Hepatocyte (in vitro differentiated cells): ENCODE data around the gene HK2. TPM values are rescaled to one million over a fixed set of nuclear protein-coding genes. Genes with fewer than 3 reads are reported as not detected.

ENCODE experiments used
- DNase-seq: peaks from one replicate; pipeline ENCODE4 v3.0.0-alpha.2; 2016; ENCODE audit warnings: low spot score
- H2AFZ ChIP-seq: fragments of 200-600 bp; sonication (generic); 2 replicates; pipeline ENCODE4 v1.6.0; 2016; ENCODE audit warnings: antibody characterized with exemption, mild to moderate bottlenecking
- H3K27ac ChIP-seq: fragments of 200-600 bp; sonication (generic); 2 replicates; pipeline ENCODE4 v1.5.1; 2016; ENCODE audit warnings: mild to moderate bottlenecking
- H3K27me3 ChIP-seq: fragments of 200-600 bp; sonication (generic); 2 replicates; pipeline ENCODE4 v1.6.1; 2016
- H3K36me3 ChIP-seq: fragments of 200-600 bp; sonication (generic); replicated peaks from 2 replicates; pipeline ENCODE4 v1.5.1; 2016; ENCODE audit warnings: low read depth; ENCODE audit not compliant: insufficient read depth
- H3K4me1 ChIP-seq: fragments of 200-600 bp; sonication (generic); 2 replicates; pipeline ENCODE4 v1.5.1; 2016; ENCODE audit warnings: mild to moderate bottlenecking, moderate library complexity; ENCODE audit not compliant: insufficient read depth
- H3K4me2 ChIP-seq: fragments of 200-600 bp; sonication (generic); 2 replicates; pipeline ENCODE4 v1.6.0; 2016
- H3K4me3 ChIP-seq: fragments of 200-600 bp; sonication (generic); 2 replicates; pipeline ENCODE4 v1.5.1; 2016; ENCODE audit warnings: mild to moderate bottlenecking
- H3K79me2 ChIP-seq: fragments of 200-600 bp; sonication (generic); 2 replicates; pipeline ENCODE4 v1.6.0; 2017; ENCODE audit warnings: mild to moderate bottlenecking
- H3K9me2 ChIP-seq: fragments of 200-600 bp; sonication (generic); replicated peaks from 2 replicates; pipeline ENCODE4 v1.6.0; 2017; ENCODE audit warnings: mild to moderate bottlenecking; ENCODE audit not compliant: insufficient read depth
- H3K9me3 ChIP-seq: fragments of 200-600 bp; sonication (generic); 2 replicates; pipeline ENCODE4 v1.5.1; 2016; ENCODE audit warnings: low read depth, mild to moderate bottlenecking
- H4K20me1 ChIP-seq: fragments of 200-600 bp; sonication (generic); 2 replicates; pipeline ENCODE4 v1.6.0; 2016; ENCODE audit warnings: mild to moderate bottlenecking; ENCODE audit not compliant: insufficient read depth, poor library complexity, severe bottlenecking
- EZH2 ChIP-seq: fragments of 200-600 bp; sonication (generic); IDR thresholded peaks from 2 replicates; pipeline ENCODE4 v1.6.1; 2016; ENCODE audit warnings: antibody characterized with exemption, mild to moderate bottlenecking, borderline replicate concordance
- EZH2phosphoT487 ChIP-seq: fragments of 200-600 bp; sonication (generic); IDR thresholded peaks from one replicate; pipeline ENCODE4 v1.6.1; 2018; ENCODE audit warnings: antibody characterized with exemption, mild to moderate bottlenecking, low read depth, moderate library complexity; ENCODE audit not compliant: unreplicated experiment, severe bottlenecking
- WGBS: methylation state at CpG from one replicate; pipeline ENCODE4 v1.1.6; 2016; ENCODE audit warnings: low lambda C conversion rate; ENCODE audit errors: missing lambda C conversion rate; 5-methylcytosine and 5-hydroxymethylcytosine counted together
- polyA plus RNA-seq: library from polyadenylated mRNA; unstranded; fragments of >200 nt; fragmentation: Nextera tagmentation; extraction: Ambion mirVana; gene quantifications from 2 replicates; pipeline ENCODE4 v1.2.1, GENCODE V29; 2016
- total RNA-seq: library from RNA; depleted of rRNA; stranded (reverse); fragments of >200 nt; gene quantifications from 2 replicates; pipeline ENCODE4 v1.2.3, GENCODE V29; 2014
- TF ChIP-seq, protein P1 (sequence below): fragments of 200-600 bp; sonication (generic); IDR thresholded peaks from 2 replicates; pipeline ENCODE4 v1.5.1; 2016; ENCODE audit warnings: antibody characterized with exemption, mild to moderate bottlenecking; ENCODE audit not compliant: poor library complexity

Gene HK2
- total and polyA plus RNA-seq, 2 experiments from 2014 or later: 25.4 to 25.6 TPM

DNA sequence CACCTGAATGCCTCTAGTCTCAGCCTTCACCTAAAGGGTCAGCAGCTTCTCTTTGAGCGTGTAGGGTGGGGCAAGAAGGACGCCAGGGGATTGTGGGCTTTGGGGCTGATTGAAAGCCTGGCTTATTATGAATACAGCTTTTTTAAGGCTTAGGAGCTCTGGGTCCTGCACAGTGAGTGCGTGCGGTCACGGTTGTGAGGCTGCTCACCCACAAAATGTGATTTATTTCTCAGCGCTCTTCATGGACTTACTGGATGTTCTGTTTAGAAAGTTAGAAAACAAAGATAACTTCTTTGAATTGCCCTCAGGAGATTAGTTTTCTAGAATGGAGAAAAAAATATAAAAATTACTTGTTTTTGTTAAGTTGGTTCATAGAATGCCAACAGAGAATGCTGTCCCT lies 37.5 kb downstream of the HK2 start:
- Histone ChIP-seq H3K4me2 (no peak overlapping the region), H3K79me2 (peaks cover 8% of the 10 kb centered on the region), H3K4me1 (peaks cover 16% of the 10 kb centered on the region), H3K9me2 (no peaks in the 10 kb centered on the region), H2AFZ (no peak overlapping the region), H3K27me3 (no peaks in the 10 kb centered on the region), H3K9me3 (no peaks in the 10 kb centered on the region), H4K20me1 (no peaks in the 10 kb centered on the region), H3K4me3 (no peak overlapping the region), H3K36me3 (no peaks in the 10 kb centered on the region), H3K27ac (no peak overlapping the region)
- DNase-seq: no peak
- TF ChIP-seq EZH2 (no peak), EZH2phosphoT487 (no peak)
- TF ChIP-seq, protein P1, sequence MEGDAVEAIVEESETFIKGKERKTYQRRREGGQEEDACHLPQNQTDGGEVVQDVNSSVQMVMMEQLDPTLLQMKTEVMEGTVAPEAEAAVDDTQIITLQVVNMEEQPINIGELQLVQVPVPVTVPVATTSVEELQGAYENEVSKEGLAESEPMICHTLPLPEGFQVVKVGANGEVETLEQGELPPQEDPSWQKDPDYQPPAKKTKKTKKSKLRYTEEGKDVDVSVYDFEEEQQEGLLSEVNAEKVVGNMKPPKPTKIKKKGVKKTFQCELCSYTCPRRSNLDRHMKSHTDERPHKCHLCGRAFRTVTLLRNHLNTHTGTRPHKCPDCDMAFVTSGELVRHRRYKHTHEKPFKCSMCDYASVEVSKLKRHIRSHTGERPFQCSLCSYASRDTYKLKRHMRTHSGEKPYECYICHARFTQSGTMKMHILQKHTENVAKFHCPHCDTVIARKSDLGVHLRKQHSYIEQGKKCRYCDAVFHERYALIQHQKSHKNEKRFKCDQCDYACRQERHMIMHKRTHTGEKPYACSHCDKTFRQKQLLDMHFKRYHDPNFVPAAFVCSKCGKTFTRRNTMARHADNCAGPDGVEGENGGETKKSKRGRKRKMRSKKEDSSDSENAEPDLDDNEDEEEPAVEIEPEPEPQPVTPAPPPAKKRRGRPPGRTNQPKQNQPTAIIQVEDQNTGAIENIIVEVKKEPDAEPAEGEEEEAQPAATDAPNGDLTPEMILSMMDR: no peak
- WGBS: 91% methylated on average over 6 of the region's 6 CpGs

DNA sequence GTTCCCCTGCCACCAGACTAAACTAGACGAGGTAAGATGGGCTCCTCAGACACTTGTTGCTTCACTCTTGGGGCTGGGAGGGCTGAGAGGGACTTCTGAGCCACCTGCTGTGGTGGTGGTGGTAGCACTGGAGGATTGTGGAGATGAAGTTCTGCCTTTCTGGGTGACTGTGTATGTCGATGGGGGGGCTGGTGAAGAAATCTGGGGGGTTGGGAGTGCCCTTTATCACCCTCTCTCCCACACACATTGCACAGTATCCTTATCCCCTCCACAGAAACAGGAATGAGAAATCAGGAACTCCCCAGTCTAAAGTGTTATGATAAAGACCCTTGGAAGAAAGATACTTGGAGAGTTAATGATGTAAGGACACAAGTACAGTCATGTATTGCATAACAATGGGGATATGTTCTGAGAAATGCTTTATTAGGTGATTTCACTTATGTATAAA lies 38.5 kb downstream of the HK2 start:
- Histone ChIP-seq H3K36me3 (no peaks in the 10 kb centered on the region), H3K4me1 (peaks cover 16% of the 10 kb centered on the region), H4K20me1 (no peaks in the 10 kb centered on the region), H3K9me2 (no peaks in the 10 kb centered on the region), H3K4me2 (no peak overlapping the region), H3K27me3 (no peaks in the 10 kb centered on the region), H3K4me3 (no peak overlapping the region), H3K27ac (no peak overlapping the region), H3K79me2 (peaks cover 8% of the 10 kb centered on the region), H3K9me3 (no peaks in the 10 kb centered on the region), H2AFZ (no peak overlapping the region)
- WGBS: 88% methylated on average over 2 of the region's 2 CpGs
- no peak for TF ChIP-seq EZH2phosphoT487
- no peak for DNase-seq

DNA sequence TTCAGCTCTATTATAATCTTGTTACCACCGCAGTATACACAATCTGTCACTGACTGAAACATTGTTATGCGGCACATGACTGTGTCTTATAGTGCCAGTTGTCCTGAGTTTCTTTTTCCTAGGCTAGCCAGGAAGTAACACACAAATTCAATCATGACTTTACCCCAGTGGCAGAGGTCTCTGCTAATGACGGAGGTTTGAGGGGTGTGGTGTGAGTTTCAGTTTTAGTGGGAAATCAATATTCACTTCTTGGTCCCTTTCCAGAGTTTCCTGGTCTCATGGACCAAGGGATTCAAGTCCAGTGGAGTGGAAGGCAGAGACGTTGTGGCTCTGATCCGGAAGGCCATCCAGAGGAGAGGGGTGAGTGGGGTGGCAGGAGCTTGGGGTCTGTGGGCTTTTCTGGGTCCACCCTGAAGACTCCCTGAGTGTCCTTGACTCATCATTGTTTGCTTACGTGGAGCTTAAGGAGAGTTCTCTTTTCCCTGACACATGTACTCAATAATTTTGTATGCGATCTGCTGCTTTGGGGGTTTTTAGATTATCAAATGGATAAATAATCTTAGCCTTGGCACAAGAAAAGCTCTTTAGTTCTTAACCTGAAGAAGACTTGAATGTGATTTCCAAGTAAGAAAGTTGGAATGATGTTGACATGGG lies 39.2 kb downstream of the HK2 start:
- Histone ChIP-seq H3K36me3 (no peaks in the 10 kb centered on the region), H3K4me1 (peaks cover 10% of the 10 kb centered on the region), H3K9me3 (no peaks in the 10 kb centered on the region), H3K9me2 (no peaks in the 10 kb centered on the region), H2AFZ (no peak overlapping the region), H3K4me2 (no peak overlapping the region), H3K27ac (no peak overlapping the region), H3K4me3 (no peak overlapping the region), H4K20me1 (no peaks in the 10 kb centered on the region), H3K27me3 (no peaks in the 10 kb centered on the region), H3K79me2 (peaks cover 8% of the 10 kb centered on the region)
- 93% methylated on average over 7 of the region's 7 CpGs for WGBS
- no peak for DNase-seq
- TF ChIP-seq, protein P1: no peak
- no peak for TF ChIP-seq EZH2
- no peak for TF ChIP-seq EZH2phosphoT487

DNA sequence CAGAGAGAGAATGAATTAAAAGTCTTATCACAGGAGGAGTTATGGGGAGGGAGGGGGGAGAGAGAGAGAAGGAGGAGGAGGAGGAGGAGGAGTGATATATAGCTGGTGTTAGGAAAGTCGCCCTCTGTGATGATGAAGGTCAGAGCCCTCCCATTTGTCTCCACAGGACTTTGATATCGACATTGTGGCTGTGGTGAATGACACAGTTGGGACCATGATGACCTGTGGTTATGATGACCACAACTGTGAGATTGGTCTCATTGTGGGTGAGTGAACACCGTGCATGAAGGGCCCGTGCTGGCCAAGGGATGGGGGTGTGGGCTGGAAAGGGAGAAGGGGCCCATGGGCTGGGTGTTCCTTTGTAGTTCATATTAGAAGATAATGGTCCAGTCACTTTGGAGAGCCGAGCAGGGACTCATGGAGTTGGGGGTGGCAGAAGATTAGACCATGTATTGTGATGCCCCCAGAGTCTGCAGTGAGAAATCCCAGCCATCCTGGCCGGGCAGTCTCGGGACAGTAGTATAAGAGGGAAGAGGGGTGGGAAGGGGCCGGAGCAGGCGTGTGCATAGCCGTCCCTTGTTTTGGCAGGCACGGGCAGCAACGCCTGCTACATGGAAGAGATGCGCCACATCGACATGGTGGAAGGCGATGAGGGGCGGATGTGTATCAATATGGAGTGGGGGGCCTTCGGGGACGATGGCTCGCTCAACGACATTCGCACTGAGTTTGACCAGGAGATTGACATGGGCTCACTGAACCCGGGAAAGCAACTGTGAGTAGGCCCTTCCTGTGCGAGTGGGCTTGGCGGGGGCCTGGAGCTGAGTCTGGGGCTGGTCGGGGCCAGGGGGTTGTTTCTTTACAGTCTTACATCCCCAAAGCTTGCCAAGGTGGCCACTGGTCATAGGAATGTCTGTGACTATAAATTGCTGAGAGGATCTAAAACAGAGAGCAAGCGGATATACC lies 40.0 kb downstream of the HK2 start:
- 97% methylated on average over 26 of the region's 26 CpGs for WGBS
- Histone ChIP-seq H3K9me3 (no peaks in the 10 kb centered on the region), H2AFZ (no peak overlapping the region), H3K4me2 (no peak overlapping the region), H3K27ac (peak overlapping the region; percentile 43), H3K9me2 (no peaks in the 10 kb centered on the region), H4K20me1 (no peaks in the 10 kb centered on the region), H3K4me1 (peaks cover 10% of the 10 kb centered on the region), H3K36me3 (no peaks in the 10 kb centered on the region), H3K27me3 (no peaks in the 10 kb centered on the region), H3K4me3 (no peak overlapping the region), H3K79me2 (peaks cover 8% of the 10 kb centered on the region)
- no peak for DNase-seq
- TF ChIP-seq EZH2 (no peak), EZH2phosphoT487 (no peak)
- TF ChIP-seq, protein P1: no peak
